ENCODE measurements around the gene UCHL5. TPM values are rescaled to one million over a fixed set of nuclear protein-coding genes. Genes with fewer than 3 reads are reported as not detected.

UCHL5 gene
- polyA plus RNA-seq, 5 donors = 29.7 to 53.5 (median 46.1) TPM

DNA sequence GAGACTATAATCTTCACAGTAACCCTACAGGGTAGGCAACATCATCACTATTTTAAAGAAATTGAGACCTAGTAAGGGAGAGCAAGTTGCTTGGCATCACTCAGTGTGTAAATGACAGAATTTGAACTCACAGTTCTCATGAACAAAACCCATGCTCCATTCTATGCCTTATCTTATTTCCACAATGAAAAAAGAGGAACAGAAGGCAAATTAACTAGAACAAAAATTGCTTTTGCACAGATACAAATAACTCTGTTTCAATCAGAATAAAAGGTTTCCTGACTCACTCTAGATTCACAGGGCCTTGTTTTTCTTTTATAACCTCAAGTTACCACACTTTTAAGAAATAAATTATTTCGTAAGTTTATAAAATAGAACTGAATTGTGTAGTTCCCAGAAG, 90.1 kb downstream of the UCHL5 start:
- DNase-seq = no peak

DNA sequence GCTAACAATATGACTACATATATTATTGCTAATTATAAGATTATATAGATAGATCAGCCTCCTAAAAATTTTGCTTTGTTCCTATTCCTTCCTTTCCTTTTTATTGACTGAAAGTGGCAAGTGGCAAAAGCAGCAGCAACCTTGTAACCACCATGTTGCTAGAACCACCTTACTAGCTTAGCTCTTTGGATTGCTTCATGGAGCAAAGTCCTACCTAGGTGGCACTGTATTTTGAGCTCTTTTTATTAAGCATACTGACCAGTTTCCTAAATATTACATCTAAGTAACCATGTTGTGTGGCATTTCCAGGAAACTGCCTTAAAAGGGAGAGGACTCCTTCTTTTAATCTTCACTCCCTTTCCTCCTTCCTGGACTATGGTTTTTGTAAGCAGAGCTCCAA, 90.8 kb downstream of the UCHL5 start:
- DNase-seq = no peak

DNA sequence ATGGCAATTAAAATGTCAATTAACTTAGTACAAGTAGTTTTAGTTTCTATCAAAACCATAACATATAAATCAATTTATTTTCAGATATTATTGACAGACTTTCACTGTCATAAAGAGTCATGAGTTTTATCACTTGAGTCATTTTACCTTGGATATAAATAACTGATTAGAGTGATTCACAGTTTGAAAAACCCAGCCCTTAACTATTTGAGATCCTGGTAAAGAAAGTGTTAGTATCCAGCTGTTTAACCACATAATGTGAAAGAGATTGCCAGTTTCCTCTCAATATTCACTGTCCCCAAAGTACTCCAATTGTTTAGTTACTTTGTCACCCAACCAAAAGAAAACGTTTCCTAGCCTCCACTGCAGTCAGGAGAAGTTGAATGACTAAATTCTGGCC, 91.3 kb downstream of the UCHL5 start:
- no peak for DNase-seq

DNA sequence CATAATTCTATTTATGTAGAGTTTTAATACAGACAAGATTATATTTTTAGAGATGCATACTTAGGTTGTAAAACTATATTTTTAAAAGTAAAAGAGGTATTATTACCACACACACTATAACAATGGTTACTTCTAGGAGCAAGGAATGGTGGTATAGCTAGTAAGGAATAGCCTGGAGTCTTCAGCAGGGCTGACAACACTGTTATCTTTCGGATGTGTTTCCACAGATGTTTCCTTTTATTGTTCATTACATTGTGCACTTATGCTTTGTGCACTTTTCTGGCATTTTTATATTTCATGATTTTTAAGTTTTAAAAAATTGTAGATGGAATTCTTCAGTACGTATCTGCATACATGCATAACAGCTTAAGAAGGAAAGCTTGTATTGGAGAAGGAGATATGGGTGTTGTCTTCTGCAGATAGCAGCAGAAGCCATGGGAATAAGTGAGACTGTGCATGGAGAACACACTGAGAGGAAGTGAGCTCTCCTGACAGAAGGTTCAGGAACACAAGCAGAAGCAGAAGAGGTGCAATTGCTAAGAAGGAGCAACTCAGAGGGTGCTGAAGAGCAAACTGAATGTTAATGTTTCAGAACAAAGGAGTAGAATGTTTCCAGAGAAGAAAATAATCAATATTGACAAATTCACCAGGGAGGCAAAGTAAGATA, 91.8 kb downstream of the UCHL5 start:
- no peak for DNase-seq

DNA sequence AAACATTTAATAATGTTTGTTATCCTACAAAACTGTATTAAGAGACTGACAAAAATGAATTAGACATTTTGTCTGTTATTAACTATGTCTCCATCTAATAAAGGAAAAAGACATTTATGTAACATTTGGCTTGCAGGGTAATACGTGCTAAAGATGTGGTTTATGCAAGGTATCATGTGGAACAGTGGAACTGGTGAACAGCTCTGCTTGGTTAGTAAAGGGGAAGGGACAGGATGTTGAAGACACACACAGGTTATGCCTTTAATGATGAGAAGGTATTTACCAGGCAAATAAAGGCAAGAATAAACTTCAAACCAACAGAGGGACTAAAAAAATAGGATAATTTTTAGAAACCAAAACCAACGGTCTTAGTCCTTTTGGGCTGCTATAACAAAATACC, 93.1 kb downstream of the UCHL5 start:
- no peak for DNase-seq

DNA sequence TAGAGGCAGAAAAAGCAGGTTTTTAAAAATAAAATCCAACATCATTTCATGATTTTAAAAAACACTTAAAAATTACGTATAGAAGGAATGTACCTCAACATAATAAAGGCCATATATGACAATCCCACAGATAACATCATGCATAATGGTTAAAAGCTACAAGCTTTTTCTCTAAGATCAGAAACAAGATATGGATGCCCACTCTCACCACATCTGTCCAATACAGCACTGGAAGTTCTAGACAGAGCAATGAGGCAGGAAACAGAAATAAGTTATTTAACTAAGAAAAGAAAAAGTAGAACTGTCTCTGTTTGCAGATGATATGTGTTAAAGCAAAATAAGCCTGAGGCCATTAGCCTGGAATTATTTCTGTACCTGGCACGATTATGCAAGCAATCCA, 96.3 kb downstream of the UCHL5 start:
- DNase-seq = no peak

Other genes with a start within 250 kb of the UCHL5 start
- gene RO60, start 252 bp upstream of the UCHL5 start, polyA plus RNA-seq (ENCODE audit: insufficient read depth in 1 of 5, insufficient read length in 5 of 5, low replicate concordance in 1 of 5) = 10 to 100 TPM; 30.3 to 51.8 (median 47.9) TPM
- 10 to 100 TPM; 12.0 to 16.1 (median 13.1) TPM for gene GLRX2, start 46.1 kb upstream of the UCHL5 start, polyA plus RNA-seq (ENCODE audit: insufficient read depth in 1 of 5, insufficient read length in 5 of 5, low replicate concordance in 1 of 5)
- 10 to 100 TPM; 34.0 to 56.0 (median 54.6) TPM for gene CDC73, start 62.7 kb upstream of the UCHL5 start, polyA plus RNA-seq (ENCODE audit: insufficient read depth in 1 of 5, insufficient read length in 5 of 5, low replicate concordance in 1 of 5)
- gene B3GALT2, start 127.3 kb upstream of the UCHL5 start, polyA plus RNA-seq (ENCODE audit: insufficient read depth in 1 of 5, insufficient read length in 5 of 5, low replicate concordance in 1 of 5) = 10 to 100 TPM; 14.0 to 30.3 (median 20.8) TPM